ENCODE measurements around the gene LSM7.
"Not testable (repeated sequence)": the region's sequence is repeated elsewhere in the genome, so short reads cannot be mapped to it uniquely, and the experiment has no call there.

LSM7 gene

GRCh38 chr19:2354670-2355069 is 26.3 kb upstream of the LSM7 start:
- no peak for DNase-seq

DNA sequence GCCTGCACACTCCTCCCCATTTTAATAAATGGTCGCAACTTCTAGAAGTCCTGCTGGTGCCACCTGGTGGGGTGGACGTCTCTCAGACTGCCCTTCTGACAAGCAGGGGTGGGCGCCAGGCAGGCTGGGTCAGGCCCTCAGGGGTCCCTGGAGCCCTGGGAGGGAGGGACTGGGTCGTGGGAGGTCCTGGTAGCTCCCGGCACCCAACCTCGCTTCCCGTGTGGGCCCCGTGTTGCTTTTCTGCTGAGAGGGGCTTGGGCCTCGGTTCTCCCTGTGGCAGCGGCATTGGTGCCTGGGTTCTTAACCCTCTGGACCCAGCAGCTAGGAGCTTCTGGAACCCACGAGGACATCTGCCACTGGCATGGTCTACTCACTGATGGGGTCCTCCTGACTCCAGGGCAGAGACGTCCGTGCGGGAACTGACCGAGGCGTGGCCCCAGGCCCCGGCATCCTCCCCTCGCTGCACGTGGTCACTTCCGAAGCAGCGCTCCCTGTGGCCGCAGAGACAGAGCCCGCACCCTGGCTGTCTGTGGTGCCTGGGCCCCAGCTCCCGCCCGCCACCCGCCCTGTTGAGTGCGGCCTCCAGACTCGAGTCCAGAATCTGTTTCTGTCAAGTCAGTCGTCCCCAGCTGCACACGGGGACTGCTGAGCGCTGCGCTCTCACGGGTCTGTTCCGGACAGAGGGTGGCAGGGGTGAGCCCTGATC is 25.7 kb upstream of the LSM7 start:
- no peak for DNase-seq

- no peak for DNase-seq
Observed at GRCh38 chr19:2353159-2353886, 24.9 kb upstream of the LSM7 start.

DNA sequence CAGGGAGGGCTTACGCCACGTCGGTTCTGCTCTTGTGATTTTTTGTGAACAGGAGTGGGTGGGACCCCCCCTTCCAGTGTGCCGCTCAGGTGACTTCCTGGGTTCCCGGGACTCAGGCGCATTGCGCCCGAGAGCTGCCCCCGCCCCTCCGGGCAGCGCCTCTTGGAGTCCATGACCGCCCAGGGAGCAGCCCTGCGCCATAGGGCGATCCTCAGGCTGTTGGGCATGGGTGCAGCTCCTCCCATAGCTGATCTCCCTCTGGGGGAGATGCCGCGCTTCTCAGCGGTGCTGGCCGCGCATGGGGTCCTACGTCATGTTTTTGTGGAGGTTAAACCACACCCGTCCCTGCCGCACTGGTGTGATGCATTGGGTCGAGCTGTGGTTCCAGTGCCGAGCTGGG is 23.7 kb upstream of the LSM7 start:
- DNase-seq, result no peak

DNA sequence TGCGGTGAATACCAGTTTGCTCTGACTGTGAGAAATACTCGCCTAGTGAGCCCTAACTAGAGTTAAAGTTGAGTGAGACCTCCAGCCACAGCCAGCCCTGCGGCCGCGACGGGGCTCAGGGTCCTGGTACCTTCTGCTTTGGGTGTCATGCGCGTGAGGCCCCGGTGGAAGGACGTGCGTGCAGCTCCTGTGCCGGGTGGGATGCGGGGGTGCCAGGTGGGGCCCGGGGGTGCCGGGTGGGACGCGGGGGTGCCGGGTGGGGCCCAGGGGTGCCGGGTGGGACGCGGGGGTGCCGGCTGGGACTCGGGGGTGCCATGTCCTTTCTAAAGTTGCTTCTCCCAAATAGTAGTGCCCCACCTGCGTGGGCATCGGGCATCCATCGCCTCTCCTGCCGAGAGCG is 23.2 kb upstream of the LSM7 start:
- DNase-seq, result no peak

DNA sequence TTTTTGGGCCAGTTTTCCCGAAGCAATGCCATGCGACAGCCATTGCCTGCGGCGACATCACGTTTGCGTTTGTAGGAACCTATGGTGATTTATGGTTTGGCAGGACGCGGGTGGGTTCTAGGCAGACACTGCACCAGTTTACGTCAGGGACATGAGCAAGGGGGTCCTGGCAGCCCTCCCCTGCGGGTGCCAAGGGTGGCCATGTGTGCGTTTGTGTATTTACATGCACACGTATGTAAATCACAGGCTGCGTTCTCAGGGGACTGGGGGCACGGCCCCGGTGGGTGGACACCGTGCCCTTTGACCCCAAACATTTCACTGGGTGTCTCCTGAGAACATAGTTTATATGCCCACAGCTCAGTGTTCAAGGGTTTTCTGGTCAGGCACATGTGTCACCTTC is 22.3 kb upstream of the LSM7 start:
- DNase-seq, result no peak

DNA sequence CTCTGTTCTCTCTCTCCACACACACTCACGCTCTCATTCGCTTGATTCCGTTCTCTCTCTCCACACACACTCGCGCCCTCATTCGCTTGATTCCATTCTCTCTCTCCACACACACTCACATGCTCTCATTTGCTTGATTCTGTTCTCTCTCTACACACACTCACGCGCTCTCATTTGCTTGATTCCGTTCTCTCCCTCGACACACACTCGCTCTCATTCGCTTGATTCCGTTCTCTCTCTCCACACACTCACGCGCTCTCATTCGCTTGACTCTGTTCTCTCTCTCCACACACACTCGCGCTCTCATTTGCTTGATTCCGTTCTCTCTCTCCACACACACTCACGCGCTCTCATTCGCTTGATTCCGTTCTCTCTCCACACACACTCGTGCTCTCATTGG is 21.4 kb upstream of the LSM7 start:
- DNase-seq, result not testable (repeated sequence)

DNA sequence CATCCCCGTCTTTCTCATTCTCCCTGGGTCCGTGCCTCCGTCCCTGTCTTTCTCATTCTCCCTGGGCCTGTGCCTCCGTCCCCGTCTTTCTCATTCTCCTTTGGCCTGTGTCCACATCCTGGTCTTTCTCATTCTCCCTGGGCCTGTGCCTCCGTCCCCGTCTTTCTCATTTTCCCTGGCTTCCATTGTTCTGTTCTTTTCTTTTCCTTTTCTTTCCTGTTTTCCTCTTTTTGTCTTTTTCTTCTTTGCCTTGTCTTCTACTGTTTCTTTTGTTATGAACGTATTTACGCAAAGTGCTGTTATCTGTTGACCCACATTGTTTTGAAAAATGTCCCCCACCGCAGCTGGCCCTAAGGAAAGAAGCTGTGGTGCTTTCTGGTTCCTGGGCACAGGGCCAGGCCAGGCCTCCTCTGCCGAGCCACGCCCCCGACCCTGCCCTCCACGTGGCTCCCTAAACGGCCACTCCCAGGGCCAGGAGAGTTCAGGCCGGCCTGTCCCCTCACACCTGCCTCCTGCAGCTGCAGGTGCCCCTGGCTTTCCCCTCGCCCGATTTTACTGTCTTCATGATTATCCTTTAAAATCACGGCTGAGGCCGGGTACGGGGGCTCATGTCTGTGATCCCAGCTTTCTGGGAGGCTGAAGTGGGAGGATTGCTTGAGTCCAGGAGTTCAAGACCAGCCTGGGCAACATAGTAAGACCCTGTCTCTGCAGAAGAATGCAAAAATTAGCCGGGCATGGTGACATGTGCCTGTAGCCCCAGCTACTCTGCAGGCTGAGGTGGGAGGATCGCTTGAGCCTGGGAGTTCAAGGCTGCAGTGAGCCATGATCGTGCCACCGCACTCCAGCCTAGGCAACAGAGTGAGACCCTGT is 17.6 kb upstream of the LSM7 start:
- no peak for DNase-seq

GRCh38 chr19:2345076-2345475 is 16.7 kb upstream of the LSM7 start:
- no peak for DNase-seq

DNA sequence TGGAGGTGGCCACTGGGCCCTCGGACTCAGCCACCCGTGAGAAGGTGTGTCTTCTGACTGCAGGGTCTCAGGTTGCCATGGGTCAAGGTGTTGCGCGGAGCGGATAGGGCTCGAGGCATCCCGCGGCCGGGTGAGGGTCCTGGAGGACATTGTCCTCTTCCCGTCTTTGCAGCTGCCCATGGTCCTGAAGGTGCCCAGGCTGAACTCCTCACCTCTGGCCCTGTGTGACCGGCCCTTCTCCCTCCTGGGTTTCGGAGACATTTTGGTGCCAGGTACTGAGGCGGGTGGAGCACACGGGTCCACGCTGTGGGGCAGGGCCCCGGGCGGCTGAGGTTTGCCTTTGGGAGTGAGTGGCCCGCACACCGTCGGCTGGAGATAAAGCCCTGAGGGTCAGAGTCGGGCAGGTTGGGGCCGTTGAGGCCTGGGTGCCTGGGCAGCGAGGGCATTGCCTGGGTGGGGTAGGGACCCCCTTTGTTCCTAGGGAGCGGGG is 16.0 kb upstream of the LSM7 start:
- no peak for DNase-seq

DNA sequence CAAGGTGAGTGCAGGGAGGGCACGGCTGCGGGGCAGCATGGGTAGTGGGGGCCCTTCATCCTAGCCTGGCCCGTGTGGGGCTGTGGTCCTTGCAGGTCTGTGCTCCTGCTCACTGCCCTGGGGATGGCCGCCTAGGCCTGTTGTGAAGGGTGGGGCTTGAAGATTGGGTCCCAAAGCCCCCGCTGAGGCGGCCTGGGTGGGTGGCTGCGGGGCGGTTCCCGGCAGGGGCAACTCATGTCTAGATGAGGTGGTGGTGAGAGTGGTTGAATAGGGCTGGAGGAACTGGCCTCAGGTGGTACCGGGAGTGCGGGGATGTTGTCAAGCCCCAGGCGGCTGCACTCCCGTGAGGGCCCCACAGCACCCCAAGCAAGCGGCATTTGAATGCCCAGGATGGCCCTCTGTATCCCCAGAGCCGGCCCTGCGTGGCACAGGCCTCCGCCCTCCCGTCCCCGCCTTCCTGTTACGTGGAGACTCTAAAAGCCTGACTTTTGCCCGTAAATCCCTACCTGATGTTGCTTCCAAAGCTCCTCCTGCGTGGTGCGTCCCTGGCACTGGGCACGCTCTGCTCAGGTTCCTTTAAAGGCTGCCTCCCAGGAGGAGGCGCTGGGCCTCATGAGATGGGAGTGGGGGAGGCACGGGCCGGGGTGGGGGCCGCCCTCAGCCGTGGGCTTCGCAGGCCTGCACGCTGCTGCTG is 15.1 kb upstream of the LSM7 start:
- DNase-seq, result no peak

DNA sequence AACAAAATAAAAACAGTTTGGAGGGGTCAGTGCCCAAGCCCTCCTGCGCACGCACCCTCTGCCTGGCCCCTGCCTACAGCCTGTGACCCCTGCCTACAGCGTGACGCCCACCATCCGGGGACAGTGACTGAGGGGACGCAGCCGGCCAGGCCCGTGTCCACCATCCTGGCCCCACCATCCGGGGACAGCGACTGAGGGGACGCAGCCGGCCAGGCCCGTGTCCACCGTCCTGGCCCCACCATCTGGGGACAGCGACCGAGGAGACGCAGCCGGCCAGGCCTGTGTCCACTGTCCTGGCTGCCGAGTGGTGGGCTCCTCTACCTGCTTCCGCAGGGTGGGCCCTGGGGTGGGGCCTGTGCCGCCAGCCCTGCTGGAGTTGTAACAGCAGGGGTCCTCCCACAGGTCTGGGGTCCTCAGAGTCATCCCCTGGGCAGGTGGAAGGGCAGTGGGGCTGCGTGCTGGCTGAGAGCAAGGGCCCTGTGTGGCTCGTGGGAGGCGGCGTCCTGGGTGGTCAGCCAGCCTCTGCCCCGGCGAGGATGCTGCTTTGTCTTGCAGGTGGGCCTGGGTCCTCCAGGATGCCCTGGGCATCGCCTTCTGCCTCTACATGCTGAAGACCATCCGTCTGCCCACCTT is 14.4 kb upstream of the LSM7 start:
- DNase-seq, result no peak

- DNase-seq, result no peak
Observed at GRCh38 chr19:2341982-2342381, 13.6 kb upstream of the LSM7 start.

DNA sequence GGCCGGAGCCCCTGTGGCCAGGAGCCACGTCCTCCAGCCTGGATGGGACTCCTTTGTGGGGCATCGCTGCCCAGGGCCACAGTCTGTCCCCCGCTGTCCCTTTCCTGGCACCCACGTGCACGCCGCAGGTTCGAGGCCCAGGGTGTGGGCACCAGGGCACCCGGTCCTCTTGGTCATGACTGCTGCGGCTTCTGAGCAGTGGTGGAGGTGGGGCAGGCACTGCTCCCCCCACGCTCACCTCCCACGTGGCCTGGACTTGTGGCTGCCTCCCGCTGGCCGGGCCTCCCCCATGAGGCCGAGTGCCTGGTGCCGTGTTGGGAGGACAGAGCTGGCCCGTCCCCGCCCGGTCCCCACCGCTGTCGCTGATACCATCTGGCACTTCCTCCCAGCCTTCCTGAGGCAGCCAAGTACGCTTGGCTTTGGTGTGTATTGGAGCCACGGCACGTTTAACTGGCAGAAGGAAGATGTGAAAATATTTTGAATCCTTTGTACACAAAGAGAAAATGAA is 12.9 kb upstream of the LSM7 start:
- DNase-seq, result no peak

GRCh38 chr19:2340496-2341243 is 12.3 kb upstream of the LSM7 start:
- no peak for DNase-seq

DNA sequence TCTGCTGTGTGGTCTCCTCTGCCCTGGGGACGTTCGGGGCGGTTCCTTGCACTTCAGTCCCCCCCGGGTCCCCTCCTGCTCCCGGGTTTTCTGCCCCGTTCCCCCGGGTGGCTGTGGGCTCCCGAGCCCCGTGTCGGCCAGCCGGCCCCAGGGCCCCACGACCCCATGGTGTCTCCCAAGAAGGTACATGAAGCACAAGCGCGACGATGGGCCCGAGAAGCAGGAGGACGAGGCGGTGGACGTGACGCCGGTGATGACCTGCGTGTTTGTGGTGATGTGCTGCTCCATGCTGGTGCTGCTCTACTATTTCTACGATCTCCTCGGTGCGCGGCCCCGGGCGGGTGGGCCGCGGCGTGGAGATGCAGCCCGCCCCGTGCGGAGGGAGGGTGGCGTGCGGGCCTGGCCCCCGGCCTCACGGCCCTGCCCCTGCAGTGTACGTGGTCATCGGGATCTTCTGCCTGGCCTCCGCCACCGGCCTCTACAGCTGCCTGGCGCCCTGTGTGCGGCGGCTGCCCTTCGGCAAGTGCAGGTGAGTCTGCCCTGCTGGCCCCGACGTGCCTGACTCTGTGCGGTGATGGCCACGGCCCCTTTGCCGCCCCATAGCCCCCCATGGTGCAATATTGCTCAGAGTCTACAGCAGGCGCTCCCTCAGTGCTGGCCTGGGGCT is 11.4 kb upstream of the LSM7 start:
- no peak for DNase-seq

- no peak for DNase-seq
Observed at GRCh38 chr19:2338751-2339643, 10.6 kb upstream of the LSM7 start.

- no peak for DNase-seq
Observed at GRCh38 chr19:2338055-2338615, 9.7 kb upstream of the LSM7 start.

GRCh38 chr19:2337329-2337707 is 8.9 kb upstream of the LSM7 start:
- DNase-seq, result peak; percentile 63
